Measurements from ENCODE around the gene TIMM17A.

Gene TIMM17A

DNA sequence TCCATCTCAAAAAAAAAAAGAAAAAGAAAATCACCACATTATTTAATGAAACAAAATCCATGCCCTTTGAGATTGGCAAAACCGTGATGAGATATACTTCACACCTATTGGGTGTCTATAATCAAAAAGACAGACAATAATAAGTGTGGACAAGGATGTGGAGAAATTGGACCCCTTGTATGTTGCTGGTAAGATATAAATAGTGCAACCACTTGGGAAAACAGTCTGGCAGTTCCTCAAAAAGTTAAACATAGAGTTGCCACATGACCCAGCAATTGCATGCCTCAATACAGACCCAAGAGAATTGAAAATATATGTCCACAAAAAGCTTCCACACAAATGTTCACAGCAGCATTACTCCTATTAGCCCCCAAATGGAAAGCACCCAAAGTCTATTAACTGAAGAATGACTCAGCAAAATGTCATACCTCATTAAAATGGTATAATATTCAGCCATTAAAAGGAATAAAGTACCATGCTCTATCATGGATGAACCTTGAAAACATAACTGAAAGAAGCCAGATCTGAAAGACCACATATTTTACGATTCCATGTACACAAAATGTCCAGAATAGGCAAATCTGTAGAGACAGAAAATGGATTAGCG, 33.2 kb upstream of the TIMM17A start:
- peaks cover 9% of the 10 kb centered on the region for H3K4me1 ChIP-seq
- H3K4me2 ChIP-seq: no peak overlapping the region
- no peak for TF ChIP-seq Cebpa-rat (IDR thresholded peaks at IDR 0.05)
- no peak overlapping the region for H3K4me3 ChIP-seq
- H3K36me3 ChIP-seq: no peaks in the 10 kb centered on the region
- no peaks in the 10 kb centered on the region for H3K27me3 ChIP-seq
- no peak overlapping the region for H3K27ac ChIP-seq
- H4K20me1 ChIP-seq: no peaks in the 10 kb centered on the region
- H3K9ac ChIP-seq: no peak overlapping the region
- H3K9me3 ChIP-seq: no peaks in the 10 kb centered on the region

DNA sequence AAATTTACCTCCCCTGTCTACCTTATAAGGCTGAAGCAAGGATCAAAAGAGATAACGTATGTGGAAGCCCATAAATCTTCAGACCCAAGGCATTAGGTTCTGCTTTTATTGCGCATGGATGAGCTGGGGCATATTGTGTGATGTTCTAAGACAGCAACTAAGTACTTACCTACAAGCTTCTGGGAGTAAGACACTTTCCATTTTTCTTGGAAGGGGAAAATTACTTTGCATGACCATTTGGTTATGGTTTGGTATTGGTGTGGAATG, 30.1 kb upstream of the TIMM17A start:
- Histone ChIP-seq H3K9ac (no peak overlapping the region), H4K20me1 (no peaks in the 10 kb centered on the region), H3K4me2 (no peak overlapping the region), H3K4me3 (no peak overlapping the region), H3K4me1 (no peaks in the 10 kb centered on the region), H3K9me3 (no peaks in the 10 kb centered on the region), H3K27me3 (no peaks in the 10 kb centered on the region), H3K36me3 (no peaks in the 10 kb centered on the region), H3K27ac (no peak overlapping the region)
- TF ChIP-seq Cebpa-rat (IDR thresholded peaks at IDR 0.05): no peak

DNA sequence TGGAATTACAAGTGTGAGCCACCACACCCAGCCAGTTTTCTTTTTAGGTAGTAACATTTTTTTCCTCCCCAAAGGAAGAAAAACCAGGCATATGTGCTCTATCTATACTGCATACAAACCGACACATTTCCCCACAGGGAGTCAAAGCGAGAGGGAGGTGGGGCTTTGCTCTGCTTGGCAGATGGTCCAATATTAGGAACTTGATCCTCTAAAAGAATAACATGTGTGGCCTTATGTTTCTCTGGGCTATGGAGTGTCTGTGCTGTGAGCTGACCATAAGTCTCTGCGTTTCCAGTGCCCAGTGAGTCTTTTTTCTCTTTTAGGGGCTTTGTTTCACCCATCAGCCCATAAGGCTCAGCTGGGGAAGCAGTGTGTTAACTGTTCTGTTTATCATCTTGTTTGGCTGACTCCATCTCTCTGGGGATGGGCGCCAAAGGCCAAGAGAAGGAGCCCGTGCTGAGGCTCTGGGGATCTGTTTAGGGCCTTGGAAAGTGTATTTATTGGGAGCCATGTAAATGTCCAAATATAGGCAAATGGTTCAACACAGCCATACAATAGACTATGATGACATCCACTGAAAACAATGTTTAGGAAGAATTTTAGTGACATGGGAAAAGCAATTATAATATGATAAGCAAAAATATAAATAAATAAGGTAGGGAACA, 29.2 kb upstream of the TIMM17A start:
- no peak overlapping the region for H3K27ac ChIP-seq
- H3K9me3 ChIP-seq: no peaks in the 10 kb centered on the region
- H3K27me3 ChIP-seq: no peaks in the 10 kb centered on the region
- H3K9ac ChIP-seq: no peak overlapping the region
- H3K4me2 ChIP-seq: no peak overlapping the region
- no peaks in the 10 kb centered on the region for H4K20me1 ChIP-seq
- no peaks in the 10 kb centered on the region for H3K36me3 ChIP-seq
- no peak overlapping the region for H3K4me3 ChIP-seq
- TF ChIP-seq Cebpa-rat (IDR thresholded peaks at IDR 0.05): no peak
- H3K4me1 ChIP-seq: no peaks in the 10 kb centered on the region

DNA sequence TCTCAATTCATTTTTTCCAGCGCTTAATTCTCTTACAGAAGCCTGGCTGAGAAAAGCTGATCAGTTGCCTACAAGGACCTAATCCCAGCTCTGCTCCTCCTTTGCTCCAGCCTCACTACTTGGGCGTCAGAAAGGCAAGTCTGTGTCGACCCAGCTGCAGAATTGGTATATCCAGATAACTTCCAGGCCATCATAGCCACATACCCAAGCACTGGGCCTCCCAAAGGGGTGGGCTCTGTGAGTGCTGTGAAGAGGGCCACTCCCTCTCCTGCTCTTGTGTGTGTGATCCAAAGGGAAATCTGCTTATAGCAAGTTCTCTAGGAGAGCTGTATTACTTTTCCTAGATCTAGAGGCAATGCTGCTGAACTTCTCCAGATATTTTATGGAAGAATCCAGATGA, 27.0 kb upstream of the TIMM17A start:
- Histone ChIP-seq H4K20me1 (no peaks in the 10 kb centered on the region), H3K36me3 (no peaks in the 10 kb centered on the region), H3K4me3 (no peak overlapping the region), H3K9ac (no peak overlapping the region), H3K9me3 (no peaks in the 10 kb centered on the region), H3K4me2 (no peak overlapping the region), H3K4me1 (no peaks in the 10 kb centered on the region), H3K27ac (no peak overlapping the region), H3K27me3 (no peaks in the 10 kb centered on the region)
- no peak for TF ChIP-seq Cebpa-rat (IDR thresholded peaks at IDR 0.05)

DNA sequence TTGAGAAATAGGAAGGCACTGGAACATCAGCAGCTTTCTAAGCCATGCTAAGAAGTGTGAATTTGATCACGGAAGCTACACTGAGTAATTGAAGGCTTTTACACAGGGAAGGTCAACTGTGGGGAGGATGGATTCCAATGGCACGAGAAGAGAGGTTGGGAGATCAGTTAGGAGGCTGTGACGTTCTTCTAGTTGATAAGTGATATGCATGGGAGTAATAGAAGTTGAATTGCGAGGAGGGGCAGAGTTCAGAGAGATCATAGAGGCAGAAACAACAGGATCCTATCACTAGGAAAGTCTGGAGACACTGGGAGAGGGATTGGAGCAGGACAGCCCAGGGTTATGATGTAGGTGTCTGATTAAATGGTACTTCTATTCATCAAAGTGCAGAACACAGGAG, 25.2 kb upstream of the TIMM17A start:
- H3K27ac ChIP-seq: no peak overlapping the region
- no peaks in the 10 kb centered on the region for H3K27me3 ChIP-seq
- no peak overlapping the region for H3K4me2 ChIP-seq
- no peak for TF ChIP-seq Cebpa-rat (IDR thresholded peaks at IDR 0.05)
- H3K36me3 ChIP-seq: no peaks in the 10 kb centered on the region
- H3K4me1 ChIP-seq: peaks cover 8% of the 10 kb centered on the region
- no peak overlapping the region for H3K4me3 ChIP-seq
- no peaks in the 10 kb centered on the region for H4K20me1 ChIP-seq
- no peaks in the 10 kb centered on the region for H3K9me3 ChIP-seq
- H3K9ac ChIP-seq: no peak overlapping the region

DNA sequence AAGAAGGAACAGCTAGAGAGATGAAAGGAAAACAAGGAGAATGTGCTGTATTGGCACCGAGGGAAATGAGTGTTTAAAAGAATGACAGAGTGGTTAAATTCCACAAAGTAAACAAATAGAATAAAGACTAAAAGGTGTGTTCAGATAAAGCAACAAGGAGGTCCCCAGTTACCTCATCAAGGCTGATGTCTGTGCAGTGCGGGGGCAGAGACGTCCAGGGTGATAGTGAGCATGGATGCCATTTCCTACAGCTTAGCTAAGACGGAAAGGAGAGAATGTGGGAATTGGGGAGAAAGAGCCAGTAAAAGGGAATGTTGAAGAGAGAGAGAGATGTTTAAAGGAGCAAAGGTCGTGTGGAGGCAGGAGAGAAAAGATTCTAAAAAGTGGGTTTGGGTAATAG, 24.5 kb upstream of the TIMM17A start:
- H3K4me1 ChIP-seq: peaks cover 8% of the 10 kb centered on the region
- no peak overlapping the region for H3K27ac ChIP-seq

DNA sequence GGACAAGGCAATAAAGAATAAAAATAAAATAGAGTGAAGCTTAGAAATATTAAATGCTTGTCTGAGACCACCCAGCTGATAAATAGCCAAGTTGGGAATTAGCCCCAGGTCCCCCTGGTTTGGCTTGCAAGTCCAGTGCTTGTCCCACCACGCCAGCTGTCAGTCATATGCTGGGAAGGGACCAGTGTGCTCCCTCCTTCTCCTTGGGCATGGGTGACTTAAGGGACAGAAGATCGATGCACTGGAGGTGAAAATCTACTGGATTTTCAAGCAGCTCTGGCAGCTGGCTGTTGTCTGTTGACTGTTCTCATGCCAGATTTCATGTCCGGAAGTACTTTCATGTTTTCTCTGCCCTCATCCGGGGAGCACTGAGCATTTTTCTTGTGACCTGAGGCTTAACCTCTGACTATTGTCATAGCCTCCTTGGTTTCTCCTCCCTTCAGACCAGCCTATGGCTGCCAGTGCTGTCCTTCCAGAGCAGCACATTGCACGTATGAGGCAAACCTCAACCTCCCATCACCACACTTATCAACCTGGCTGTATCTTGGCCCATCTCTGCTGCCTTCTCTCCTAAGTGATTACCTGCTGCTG, 21.4 kb upstream of the TIMM17A start:
- Histone ChIP-seq H3K4me2 (peak overlapping the region; percentile 49), H3K27me3 (no peaks in the 10 kb centered on the region), H4K20me1 (no peaks in the 10 kb centered on the region), H3K4me1 (peaks cover 8% of the 10 kb centered on the region), H3K9ac (no peak overlapping the region), H3K36me3 (no peaks in the 10 kb centered on the region), H3K9me3 (no peaks in the 10 kb centered on the region), H3K27ac (no peak overlapping the region), H3K4me3 (no peak overlapping the region)
- TF ChIP-seq Cebpa-rat (IDR thresholded peaks at IDR 0.05): no peak

More for the DNA sequence above, 24.5 kb upstream of the TIMM17A start:
- no peak overlapping the region for H3K4me3 ChIP-seq
- H4K20me1 ChIP-seq: no peaks in the 10 kb centered on the region
- H3K4me2 ChIP-seq: no peak overlapping the region
- TF ChIP-seq Cebpa-rat (IDR thresholded peaks at IDR 0.05): no peak
- H3K27me3 ChIP-seq: no peaks in the 10 kb centered on the region
- no peaks in the 10 kb centered on the region for H3K9me3 ChIP-seq
- H3K9ac ChIP-seq: no peak overlapping the region
- H3K36me3 ChIP-seq: no peaks in the 10 kb centered on the region

DNA sequence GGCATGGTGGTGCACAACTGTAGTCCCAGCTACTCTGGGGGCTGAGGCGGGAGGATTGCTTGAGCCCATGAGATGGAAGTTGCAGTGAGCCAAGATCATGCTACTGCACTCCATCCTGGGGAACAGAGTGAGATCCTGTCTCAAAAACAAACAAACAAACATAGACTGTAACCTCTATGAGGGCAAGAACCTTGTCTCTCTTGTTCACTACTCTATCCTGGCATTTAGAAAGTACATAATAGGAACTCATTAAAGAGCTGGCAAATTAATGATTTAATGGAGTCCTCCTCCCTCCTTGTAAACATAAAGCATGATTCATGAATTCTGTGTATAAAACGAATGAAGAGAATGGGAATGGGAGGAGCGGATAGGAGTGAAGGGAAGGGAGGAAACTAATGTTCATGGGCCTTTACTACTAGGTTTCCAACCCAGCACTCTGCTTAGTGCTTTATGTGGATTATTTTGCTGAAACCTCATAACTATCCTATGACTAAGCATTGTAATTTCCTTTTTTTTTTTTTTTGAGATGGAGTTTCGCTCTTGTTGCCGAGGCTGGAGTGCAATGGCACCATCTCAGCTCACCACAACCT, 17.6 kb upstream of the TIMM17A start:
- H3K27me3 ChIP-seq: no peaks in the 10 kb centered on the region
- no peak overlapping the region for H3K27ac ChIP-seq

DNA sequence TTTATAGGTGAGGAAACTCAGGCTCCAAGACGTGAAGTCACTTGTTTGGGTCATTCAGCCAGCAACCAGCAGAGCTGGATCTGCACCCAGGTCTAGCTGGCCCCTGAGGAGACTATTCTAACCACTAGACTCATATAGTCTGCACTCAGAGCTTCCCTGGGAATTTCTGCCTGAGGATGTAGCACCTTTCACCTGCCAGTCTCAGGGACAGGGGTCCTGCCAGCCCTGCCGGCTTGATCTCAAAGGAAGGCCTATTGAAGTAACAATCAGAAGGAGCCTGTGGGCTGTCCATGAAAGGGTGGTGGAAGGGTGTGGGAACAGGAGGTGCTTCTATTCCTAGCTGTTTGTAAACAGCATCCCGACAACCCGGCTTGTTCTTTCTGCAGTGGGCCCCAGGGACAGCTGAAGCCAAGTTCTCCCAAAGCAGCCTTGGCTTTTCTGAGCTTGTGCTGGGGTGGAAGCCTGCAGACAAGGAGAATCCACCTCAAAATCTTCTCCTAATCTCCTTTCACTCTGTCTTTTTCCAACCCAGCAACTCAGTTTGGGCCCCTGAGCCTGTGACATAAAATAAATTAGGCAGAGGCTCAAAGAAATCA, 16.8 kb upstream of the TIMM17A start:
- H3K27me3 ChIP-seq: no peaks in the 10 kb centered on the region
- no peaks in the 10 kb centered on the region for H4K20me1 ChIP-seq
- no peak for TF ChIP-seq Cebpa-rat (IDR thresholded peaks at IDR 0.05)
- H3K9ac ChIP-seq: no peak overlapping the region
- no peak overlapping the region for H3K4me3 ChIP-seq
- no peak overlapping the region for H3K4me2 ChIP-seq
- H3K9me3 ChIP-seq: no peaks in the 10 kb centered on the region
- no peaks in the 10 kb centered on the region for H3K36me3 ChIP-seq
- peaks cover 8% of the 10 kb centered on the region for H3K4me1 ChIP-seq
- H3K27ac ChIP-seq: no peak overlapping the region

More for the DNA sequence above, 17.6 kb upstream of the TIMM17A start:
- no peaks in the 10 kb centered on the region for H3K9me3 ChIP-seq
- peaks cover 8% of the 10 kb centered on the region for H3K4me1 ChIP-seq
- TF ChIP-seq Cebpa-rat (IDR thresholded peaks at IDR 0.05): no peak
- H3K36me3 ChIP-seq: no peaks in the 10 kb centered on the region
- no peak overlapping the region for H3K9ac ChIP-seq
- no peak overlapping the region for H3K4me3 ChIP-seq
- H4K20me1 ChIP-seq: no peaks in the 10 kb centered on the region
- H3K4me2 ChIP-seq: no peak overlapping the region

DNA sequence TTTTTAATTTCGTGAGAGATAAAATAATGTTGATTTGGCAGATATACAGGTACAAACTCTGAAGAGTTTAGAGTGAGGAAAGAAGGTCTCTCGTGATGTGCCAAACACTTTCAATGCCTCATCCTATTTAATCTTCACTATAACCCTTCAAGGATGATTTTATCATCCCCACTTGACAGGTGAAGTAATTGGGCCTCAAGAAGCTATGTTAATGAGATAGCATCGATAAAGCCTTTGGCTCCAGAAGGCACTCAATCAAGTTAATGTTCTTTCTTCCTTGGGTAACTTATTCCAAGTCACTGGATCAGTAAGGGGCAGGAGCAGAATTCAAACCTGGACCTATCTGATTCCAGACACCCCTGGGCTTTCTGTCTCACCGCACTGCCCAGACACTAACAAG, 16.2 kb upstream of the TIMM17A start:
- H3K9ac ChIP-seq: no peak overlapping the region
- H3K36me3 ChIP-seq: no peaks in the 10 kb centered on the region
- H3K27ac ChIP-seq: no peak overlapping the region
- no peak overlapping the region for H3K4me3 ChIP-seq
- TF ChIP-seq Cebpa-rat (IDR thresholded peaks at IDR 0.05): no peak
- no peaks in the 10 kb centered on the region for H3K9me3 ChIP-seq
- H3K4me1 ChIP-seq: peaks cover 3% of the 10 kb centered on the region
- no peaks in the 10 kb centered on the region for H4K20me1 ChIP-seq
- no peak overlapping the region for H3K4me2 ChIP-seq
- peaks cover 2% of the 10 kb centered on the region for H3K27me3 ChIP-seq

All from BLaER1 (cell line).